Subcutaneous abdominal adipose tissue (tissue), 5 donors: ENCODE results near the gene CD151.

ENCODE experiments used
- H3K27ac ChIP-seq: one replicate; pipeline ENCODE4 v1.7.0; 2013; ENCODE audit warnings: low read depth, mild to moderate bottlenecking, inconsistent platforms, low read length, moderate library complexity
- H3K27me3 ChIP-seq, 5 donors: one replicate each; pipeline ENCODE4 v1.7.0; 2013; ENCODE audit warnings: low read length in 5 of 5, inconsistent platforms in 1 of 5; ENCODE audit not compliant: control insufficient read depth in 5 of 5, insufficient read depth in 4 of 5
- H3K36me3 ChIP-seq, 5 donors: one replicate each; pipeline ENCODE4 v1.7.0; 2013; ENCODE audit warnings: low read length in 5 of 5; ENCODE audit not compliant: control insufficient read depth in 5 of 5, insufficient read depth in 5 of 5
- H3K4me1 ChIP-seq, 5 donors: one replicate each; pipeline ENCODE4 v1.7.0; 2013; ENCODE audit warnings: low read length in 5 of 5, mild to moderate bottlenecking in 3 of 5, moderate library complexity in 1 of 5; ENCODE audit not compliant: control insufficient read depth in 5 of 5, insufficient read depth in 5 of 5
- H3K4me3 ChIP-seq, 5 donors: one replicate each; pipeline ENCODE4 v1.7.0; 2013; ENCODE audit warnings: low read length in 5 of 5, low read depth in 1 of 5
- H3K9ac ChIP-seq, 5 donors: one replicate each; pipeline ENCODE4 v1.7.0; 2013; ENCODE audit warnings: low read length in 5 of 5, mild to moderate bottlenecking in 4 of 5, moderate library complexity in 3 of 5
- H3K9me3 ChIP-seq, 5 donors: one replicate each; pipeline ENCODE4 v1.7.0; 2013; ENCODE audit warnings: low read length in 5 of 5; ENCODE audit not compliant: control insufficient read depth in 5 of 5
- donor health status: healthy.
- donor health status: healthy.
- donor health status: healthy.
- donor health status: healthy.
- donor health status: healthy.

The CD151 gene

DNA sequence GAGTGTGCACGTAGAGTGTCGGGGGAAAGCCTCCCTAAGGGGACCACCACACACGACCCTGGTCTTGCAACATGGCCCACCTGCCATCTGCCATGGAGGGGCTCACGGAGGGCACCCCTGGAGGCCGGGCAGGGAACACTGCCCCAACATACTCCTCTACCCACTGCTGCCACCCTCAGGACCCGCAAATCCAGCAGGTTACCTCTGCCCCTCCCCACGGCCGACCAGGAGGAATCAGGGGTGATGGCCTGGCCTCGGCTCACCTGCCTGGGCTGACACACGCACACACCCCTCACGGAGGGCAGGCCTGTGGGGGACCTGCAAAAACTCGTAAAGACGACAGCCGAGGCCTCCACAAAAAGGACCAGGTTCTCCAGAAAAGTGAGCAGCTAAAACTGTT, 47.7 kb downstream of the CD151 start:
- no peaks in the 10 kb centered on the region for H3K9me3 ChIP-seq
- peaks cover 0 to 68% (median 36%) of the 10 kb centered on the region in 5 donors for H3K36me3 ChIP-seq
- H3K27ac ChIP-seq: no peak overlapping the region
- no peak overlapping the region for H3K9ac ChIP-seq
- H3K4me1 ChIP-seq: peaks cover 0 to 6% (median 0%) of the 10 kb centered on the region in 5 donors
- no peaks in the 10 kb centered on the region for H3K27me3 ChIP-seq
- H3K4me3 ChIP-seq: no peak overlapping the region

DNA sequence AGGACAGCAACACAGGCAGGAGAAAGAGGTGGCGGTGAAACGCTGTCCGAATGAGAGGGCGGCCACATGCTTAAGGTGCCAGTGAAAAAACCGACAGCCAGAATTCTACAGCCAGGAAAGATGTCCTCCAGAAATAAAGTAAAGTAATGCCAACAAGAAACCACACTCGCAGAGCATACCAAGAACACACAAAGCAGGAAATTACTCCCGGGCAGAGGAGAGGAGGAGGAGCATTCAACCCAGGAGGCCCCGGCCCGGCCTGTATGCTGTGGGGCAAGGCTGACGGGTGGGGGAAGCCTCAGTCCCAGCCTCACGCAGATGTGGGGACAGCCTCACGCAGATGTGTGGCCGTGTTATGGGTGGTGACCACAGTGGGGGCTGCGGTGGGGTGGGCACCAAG, 49.8 kb downstream of the CD151 start:
- H3K9me3 ChIP-seq: no peaks in the 10 kb centered on the region
- no peak overlapping the region for H3K27ac ChIP-seq
- H3K4me3 ChIP-seq: no peak overlapping the region
- no peaks in the 10 kb centered on the region for H3K4me1 ChIP-seq
- H3K27me3 ChIP-seq: no peaks in the 10 kb centered on the region
- H3K9ac ChIP-seq: no peak overlapping the region
- H3K36me3 ChIP-seq: peaks cover 0 to 74% (median 47%) of the 10 kb centered on the region in 5 donors

DNA sequence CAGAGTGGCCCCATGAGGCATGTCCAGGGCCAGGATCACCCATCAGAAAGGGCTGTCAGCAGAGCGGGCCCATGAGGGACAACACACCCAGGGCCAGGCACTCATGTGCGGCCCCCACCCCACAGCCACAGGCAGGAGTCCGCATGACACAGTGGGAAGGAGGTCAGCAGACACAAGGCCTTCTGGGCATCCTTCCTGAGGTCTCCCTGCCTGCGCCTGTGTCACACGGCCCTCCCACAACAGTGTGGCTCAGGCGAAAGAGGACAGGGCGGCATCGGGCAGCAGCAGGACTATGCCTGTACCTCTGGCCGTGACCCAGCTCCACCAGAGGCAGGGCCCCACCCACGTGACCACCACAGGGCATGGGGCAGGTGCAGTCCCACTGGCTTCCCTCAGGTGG, 50.8 kb downstream of the CD151 start:
- Histone ChIP-seq H3K4me3 (no peak overlapping the region), H3K27me3 (no peaks in the 10 kb centered on the region), H3K36me3 (peaks cover 0 to 84% (median 56%) of the 10 kb centered on the region in 5 donors), H3K9ac (no peak overlapping the region), H3K9me3 (no peaks in the 10 kb centered on the region), H3K4me1 (no peaks in the 10 kb centered on the region), H3K27ac (no peak overlapping the region)

DNA sequence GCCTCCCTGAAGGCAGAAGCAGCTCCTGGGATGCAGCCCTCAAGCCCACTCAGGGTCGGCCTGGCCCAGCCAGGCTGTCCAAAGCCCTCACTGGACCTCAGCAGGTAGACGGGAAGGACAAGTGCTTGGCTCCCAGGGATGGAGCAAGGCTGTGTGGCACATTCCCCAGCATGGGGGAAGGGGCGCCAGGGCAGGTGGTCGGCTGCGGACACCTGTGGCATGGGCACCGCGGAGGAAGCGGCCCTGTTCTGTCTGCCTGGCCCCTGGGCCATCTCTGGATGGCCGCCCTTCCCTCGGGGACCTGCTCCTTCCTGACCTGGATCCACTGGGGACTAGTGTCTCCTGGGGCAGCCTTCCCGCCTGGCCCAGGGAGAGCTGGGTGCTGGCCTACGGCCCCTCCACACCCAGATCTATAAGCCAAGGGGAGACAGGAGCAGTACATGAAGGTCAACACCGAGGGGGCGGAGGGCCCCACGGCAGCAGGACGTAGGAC, 51.9 kb downstream of the CD151 start:
- Histone ChIP-seq H3K36me3 (peaks cover 0 to 86% (median 55%) of the 10 kb centered on the region in 5 donors), H3K9me3 (no peaks in the 10 kb centered on the region), H3K9ac (no peak overlapping the region), H3K27ac (no peak overlapping the region), H3K27me3 (no peaks in the 10 kb centered on the region), H3K4me3 (no peak overlapping the region), H3K4me1 (no peaks in the 10 kb centered on the region)

GRCh38 chr11:886568-886967, 53.8 kb downstream of the CD151 start:
- Histone ChIP-seq H3K9ac (no peak overlapping the region), H3K27ac (no peak overlapping the region), H3K36me3 (peaks cover 0 to 88% (median 47%) of the 10 kb centered on the region in 5 donors), H3K27me3 (no peaks in the 10 kb centered on the region), H3K4me1 (no peaks in the 10 kb centered on the region), H3K4me3 (no peak overlapping the region), H3K9me3 (no peaks in the 10 kb centered on the region)

- peaks cover 0 to 84% (median 52%) of the 10 kb centered on the region in 5 donors for H3K36me3 ChIP-seq
- no peak overlapping the region for H3K27ac ChIP-seq
- H3K27me3 ChIP-seq: no peaks in the 10 kb centered on the region
- no peaks in the 10 kb centered on the region for H3K4me1 ChIP-seq
- H3K9ac ChIP-seq: no peak overlapping the region
- no peak overlapping the region for H3K4me3 ChIP-seq
- no peaks in the 10 kb centered on the region for H3K9me3 ChIP-seq
These were observed 54.8 kb downstream of the CD151 start for GRCh38 chr11:887589-887988.
